SK-N-SH (cell line): Measurements from ENCODE around the gene LPP. TPM values are rescaled to one million over a fixed set of nuclear protein-coding genes. Genes with fewer than 3 reads are reported as not detected.
A peak's percentile ranks its signal among the peaks of the same experiment; 100 is the strongest.

Experiments used
- CTCF ChIA-PET: fragments of 300-600, 350-600 bp; formaldehyde crosslinking; extraction: SDS; loops from one replicate; lab custom pipeline; 2021; lab: Yijun Ruan, JAX
- POLR2A ChIA-PET: fragments of 350-600 bp; sonication (Branson Sonifier 250); formaldehyde crosslinking; extraction: SDS; loops from one replicate; lab custom pipeline; 2020; ENCODE audit warnings: antibody characterized with exemption, inconsistent platforms; lab: Yijun Ruan, JAX
- DNase-seq: peaks from one replicate; pipeline ENCODE4 v3.0.0; 2012
- H2AFZ ChIP-seq: fragments of 200-600 bp; sonication (generic); 2 replicates; pipeline ENCODE4 v1.8.1; 2016; ENCODE audit warnings: antibody characterized with exemption, mild to moderate bottlenecking, low read depth
- H3F3A ChIP-seq: fragments of 200-600 bp; sonication (generic); replicated peaks from 2 replicates; pipeline ENCODE3; 2016; ENCODE audit warnings: antibody characterized with exemption, mild to moderate bottlenecking; ENCODE audit not compliant: insufficient read depth
- H3K27ac ChIP-seq, 2 experiments: fragments of 200-500 bp in 1 of 2; fragments of 200-600 bp in 1 of 2; sonication (Bioruptor generic) in 1 of 2; sonication (generic), shearing (Covaris generic) in 1 of 2; 2 replicates each; pipeline versions ENCODE4 v1.5.1 to v1.6.1; 2014 to 2016; ENCODE audit warnings: low read depth in 2 of 2, inconsistent platforms in 1 of 2, low read length in 1 of 2, mild to moderate bottlenecking in 1 of 2, mixed read lengths in 1 of 2
- H3K27me3 ChIP-seq: fragments of 200-600 bp; sonication (generic), shearing (Covaris generic); 2 replicates; pipeline ENCODE4 v1.6.1; 2016; ENCODE audit warnings: mixed run types; ENCODE audit not compliant: insufficient read depth
- H3K36me3 ChIP-seq, 2 experiments: fragments of 200-500 bp in 1 of 2; fragments of 200-600 bp in 1 of 2; sonication (Bioruptor generic) in 1 of 2; sonication (generic) in 1 of 2; replicated peaks in 1 of 2; 2 replicates each; pipeline versions ENCODE3 to v1.5.1; 2014 to 2016; ENCODE audit warnings: low read length in 1 of 2, mild to moderate bottlenecking in 1 of 2; ENCODE audit not compliant: insufficient read depth in 2 of 2, control insufficient read depth in 1 of 2
- H3K4me1 ChIP-seq, 2 experiments: fragments of 200-500 bp in 1 of 2; fragments of 200-600 bp in 1 of 2; sonication (Bioruptor generic) in 1 of 2; sonication (generic), shearing (Covaris generic) in 1 of 2; 2 replicates each; pipeline versions ENCODE4 v1.5.1 to v1.6.1; 2014 to 2016; ENCODE audit warnings: low read depth in 1 of 2, low read length in 1 of 2, mixed run types in 1 of 2; ENCODE audit not compliant: insufficient read depth in 2 of 2, control insufficient read depth in 1 of 2
- H3K4me2 ChIP-seq: fragments of 200-600 bp; sonication (generic), shearing (Covaris generic); 2 replicates; pipeline ENCODE4 v1.6.1; 2017; ENCODE audit warnings: mixed run types
- H3K4me3 ChIP-seq, 2 experiments: fragments of 200-500 bp in 1 of 2; fragments of 200-600 bp in 1 of 2; sonication (Bioruptor generic) in 1 of 2; sonication (generic), shearing (Covaris generic) in 1 of 2; 2 replicates each; pipeline versions ENCODE4 v1.5.1 to v1.8.1; 2014 to 2016; ENCODE audit warnings: low read depth in 2 of 2, inconsistent platforms in 1 of 2, low read length in 1 of 2, mild to moderate bottlenecking in 1 of 2, mixed read lengths in 1 of 2, moderate library complexity in 1 of 2
- H3K79me2 ChIP-seq: fragments of 200-600 bp; sonication (generic); 2 replicates; pipeline ENCODE4 v1.8.1; 2017; ENCODE audit warnings: mild to moderate bottlenecking; ENCODE audit not compliant: insufficient read depth
- H3K9ac ChIP-seq: fragments of 200-600 bp; sonication (generic); 2 replicates; pipeline ENCODE4 v1.6.1; 2017; ENCODE audit warnings: mixed run types
- H3K9me2 ChIP-seq: fragments of 200-600 bp; sonication (generic); 2 replicates; pipeline ENCODE4 v1.6.1; 2017; ENCODE audit warnings: mixed run types
- H3K9me3 ChIP-seq: fragments of 200-600 bp; sonication (generic); 2 replicates; pipeline ENCODE4 v1.6.1; 2017; ENCODE audit warnings: mixed run types, mild to moderate bottlenecking, moderate library complexity
- H4K20me1 ChIP-seq: fragments of 200-600 bp; sonication (generic); 2 replicates; pipeline ENCODE4 v1.6.1; 2017; ENCODE audit warnings: mild to moderate bottlenecking, mixed run types; ENCODE audit not compliant: insufficient read depth
- FOSL2 ChIP-seq: IDR thresholded peaks from 2 replicates; pipeline ENCODE4 v1.4.0; 2012; ENCODE audit warnings: low read depth, mild to moderate bottlenecking, moderate library complexity, borderline replicate concordance
- FOXM1 ChIP-seq: IDR thresholded peaks from 2 replicates; pipeline ENCODE4 v1.4.0; 2012; ENCODE audit warnings: low read depth, mild to moderate bottlenecking
- GABPA ChIP-seq: IDR thresholded peaks from 2 replicates; pipeline ENCODE4 v1.4.0; 2012; ENCODE audit warnings: low read depth, mild to moderate bottlenecking
- JUND ChIP-seq: IDR thresholded peaks from 2 replicates; pipeline ENCODE4 v1.4.0; 2012
- NFIC ChIP-seq: IDR thresholded peaks from 2 replicates; pipeline ENCODE4 v1.4.0; 2012; ENCODE audit warnings: borderline replicate concordance
- PBX3 ChIP-seq: IDR thresholded peaks from 2 replicates; pipeline ENCODE4; 2012
- RCOR1 ChIP-seq: fragments of 150-350 bp; IDR thresholded peaks from 2 replicates; pipeline ENCODE4 v1.6.1; 2017; ENCODE audit warnings: antibody characterized with exemption, low read length
- REST ChIP-seq: IDR thresholded peaks from 2 replicates; pipeline ENCODE4 v1.6.1; 2012; ENCODE audit warnings: mild to moderate bottlenecking, low read depth, low read length, moderate library complexity
- SMC3 ChIP-seq: IDR thresholded peaks from 2 replicates; pipeline ENCODE4 v1.6.1; 2012; ENCODE audit warnings: low read depth, low read length, improper control_type of control experiment
- TCF12 ChIP-seq: IDR thresholded peaks from 2 replicates; pipeline ENCODE4 v1.4.0; 2012
- TEAD4 ChIP-seq: IDR thresholded peaks from 2 replicates; pipeline ENCODE4 v1.4.0; 2012; ENCODE audit warnings: mild to moderate bottlenecking, borderline replicate concordance; ENCODE audit not compliant: insufficient read depth
- USF1 ChIP-seq: IDR thresholded peaks from 2 replicates; pipeline ENCODE4 v1.4.0; 2012; ENCODE audit warnings: low read depth, borderline replicate concordance
- YY1 ChIP-seq: IDR thresholded peaks from 2 replicates; pipeline ENCODE4 v1.4.0; 2012; ENCODE audit warnings: low read depth, mild to moderate bottlenecking
- ZBTB33 ChIP-seq: IDR thresholded peaks from 2 replicates; pipeline ENCODE4 v1.4.0; 2012; ENCODE audit warnings: low read depth, borderline replicate concordance
- WGBS: methylation state at CpG from one replicate; pipeline ENCODE4 v1.1.6; 2017; ENCODE audit warnings: low lambda C conversion rate; 5-methylcytosine and 5-hydroxymethylcytosine counted together
- polyA plus RNA-seq, 3 experiments: library from polyadenylated mRNA; depleted of rRNA; stranded (reverse); fragments of >200 nt; gene quantifications; 2 replicates each; pipeline ENCODE4 v1.2.3, GENCODE V29; 2012

Gene LPP
- polyA plus RNA-seq, 1 of the 3 experiments (the other 2 are of a cell fraction): 6.6 TPM

GRCh38 chr3:188776447-188776846, 622.5 kb downstream of the LPP start:
- WGBS: 5% methylated on average over 1 of the region's 1 CpG

More at GRCh38 chr3:188776447-188776846, 622.5 kb downstream of the LPP start:
- Histone ChIP-seq H3K36me3 (no peaks in the 10 kb centered on the region), H3K4me3 (no peak overlapping the region), H3F3A (peaks cover 18% of the 10 kb centered on the region), H3K27me3 (no peaks in the 10 kb centered on the region), H3K27ac (peak overlapping the region in 1 of 2 experiments; percentile 68; a peak in 2 of 4 replicates), H3K9me3 (no peaks in the 10 kb centered on the region), H3K9me2 (no peaks in the 10 kb centered on the region), H3K9ac (no peak overlapping the region), H3K4me1 (peaks cover 0 to 8% of the 10 kb centered on the region in 2 experiments; a peak in 2 of 4 replicates), H3K4me2 (peak overlapping the region; percentile 32), H2AFZ (no peak overlapping the region), H3K79me2 (peaks cover 51% of the 10 kb centered on the region), H4K20me1 (no peaks in the 10 kb centered on the region)
- ChIA-PET POLR2A (no interaction called here), CTCF (interaction anchor here (1.0 kb wide), 1 partner anchor 1036 kb away, joined by 3 read pairs; no protein-coding TSS in a partner anchor)
- no peak for DNase-seq
- peak; percentile 39; the same call in 1 of the 2 replicates for TF ChIP-seq TEAD4
- TF ChIP-seq GABPA: no peak
- no peak for TF ChIP-seq REST
- TF ChIP-seq RCOR1: no peak
- TF ChIP-seq TCF12: peak; percentile 54; the same call in 1 of the 2 replicates
- no peak for TF ChIP-seq YY1
- peak; percentile 26; the same call in 1 of the 2 replicates for TF ChIP-seq FOSL2
- peak; percentile 52 for TF ChIP-seq JUND
- TF ChIP-seq PBX3: 0 out of 2 replicates have a peak, but pooled peaks have one; percentile 30
- no peak for TF ChIP-seq ZBTB33
- TF ChIP-seq FOXM1: no peak
- TF ChIP-seq SMC3: no peak
- no peak for TF ChIP-seq USF1
- TF ChIP-seq NFIC: peak; percentile 63; the same call in 1 of the 2 replicates
